HG03521 (cell line): Measurements from ENCODE around the gene ZFYVE28.

Experiments
- ATAC-seq: cut with Tn5 transposase; IDR thresholded peaks from one replicate; pipeline ENCODE4 v1.9.1; 2021; ENCODE audit warnings: mild to moderate bottlenecking, moderate library complexity; ENCODE audit not compliant: unreplicated experiment

The ZFYVE28 gene

DNA sequence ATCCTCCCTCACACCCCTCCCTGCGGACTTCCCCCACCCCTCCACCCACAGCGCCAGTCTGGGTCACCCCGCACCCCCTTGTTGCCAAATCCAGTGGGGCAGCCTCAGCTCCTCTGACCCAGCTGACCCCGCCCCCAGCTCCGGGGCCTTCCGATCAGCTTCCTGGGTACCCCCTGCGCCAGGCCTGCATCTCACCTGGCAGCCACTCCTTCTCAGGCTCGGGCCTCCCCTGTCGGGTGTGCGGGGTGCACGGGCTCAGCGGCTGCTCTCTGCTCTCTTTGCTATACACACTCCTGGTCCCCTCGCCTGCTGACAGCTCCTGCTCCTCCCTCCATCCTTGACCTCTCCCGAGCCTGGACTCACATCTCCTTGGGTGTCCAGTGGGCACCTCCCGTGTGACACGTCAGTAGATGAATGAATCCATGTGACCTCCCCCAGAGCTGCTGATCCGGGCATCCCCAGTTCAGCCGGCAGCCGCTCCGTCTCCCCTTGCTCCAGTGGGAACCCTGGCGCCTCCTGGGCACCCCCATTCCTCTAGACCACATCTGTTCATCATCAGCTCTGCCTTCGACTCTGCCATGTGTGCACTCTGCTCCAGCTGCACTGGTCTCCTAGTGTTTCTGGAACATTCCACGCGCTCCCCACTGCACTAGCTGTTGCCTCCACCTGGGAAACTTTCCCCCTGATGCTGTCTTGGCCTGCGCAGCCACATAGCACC is 10.2 kb upstream of the ZFYVE28 start:
- no peak for ATAC-seq

DNA sequence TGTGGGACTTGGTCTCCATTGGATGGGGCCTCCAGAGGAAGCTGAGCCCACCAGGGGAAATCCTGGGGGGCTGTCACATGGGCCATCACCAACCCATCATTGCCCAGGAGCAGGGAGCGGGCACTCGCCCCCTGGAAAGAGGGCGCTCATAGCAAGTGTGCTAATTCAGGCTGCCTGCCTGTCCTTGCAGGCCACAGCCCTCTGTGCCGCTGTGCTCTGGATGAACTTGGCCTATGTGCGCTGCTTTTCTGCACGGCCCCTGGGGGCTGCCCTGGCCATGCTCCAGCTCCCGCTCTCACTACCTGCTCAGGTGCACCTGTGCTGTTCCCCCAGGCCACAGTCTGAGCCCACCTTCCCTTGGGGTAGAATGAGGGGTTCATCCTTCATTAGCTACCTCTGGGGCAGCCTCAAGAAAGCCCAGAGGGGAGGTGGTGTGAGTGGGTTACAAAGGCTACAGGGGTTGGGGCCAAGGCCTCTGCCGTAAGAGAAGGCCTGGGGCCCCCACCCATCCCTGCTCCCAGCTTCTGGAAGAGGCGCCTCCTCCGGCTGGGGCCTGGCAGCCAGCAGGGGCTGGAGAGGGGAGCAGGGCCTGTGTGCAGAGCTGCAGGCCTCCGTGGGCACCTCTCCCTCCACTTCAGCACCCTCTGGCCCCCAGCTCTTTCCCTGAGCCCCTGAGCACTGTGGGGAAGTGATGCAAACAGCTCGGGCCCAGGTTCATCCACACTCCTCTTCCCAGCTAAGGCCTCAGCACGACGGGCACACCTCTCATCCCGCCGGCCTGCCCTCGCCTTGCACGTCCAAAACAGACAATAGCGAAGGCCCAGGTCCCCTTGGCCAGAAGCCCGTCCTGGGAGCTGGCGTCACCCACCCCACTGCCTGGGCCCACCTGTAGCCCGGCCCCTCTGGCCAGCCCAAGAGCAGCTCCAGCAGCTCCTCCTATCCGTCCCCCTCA is 9.2 kb upstream of the ZFYVE28 start:
- ATAC-seq: no peak

DNA sequence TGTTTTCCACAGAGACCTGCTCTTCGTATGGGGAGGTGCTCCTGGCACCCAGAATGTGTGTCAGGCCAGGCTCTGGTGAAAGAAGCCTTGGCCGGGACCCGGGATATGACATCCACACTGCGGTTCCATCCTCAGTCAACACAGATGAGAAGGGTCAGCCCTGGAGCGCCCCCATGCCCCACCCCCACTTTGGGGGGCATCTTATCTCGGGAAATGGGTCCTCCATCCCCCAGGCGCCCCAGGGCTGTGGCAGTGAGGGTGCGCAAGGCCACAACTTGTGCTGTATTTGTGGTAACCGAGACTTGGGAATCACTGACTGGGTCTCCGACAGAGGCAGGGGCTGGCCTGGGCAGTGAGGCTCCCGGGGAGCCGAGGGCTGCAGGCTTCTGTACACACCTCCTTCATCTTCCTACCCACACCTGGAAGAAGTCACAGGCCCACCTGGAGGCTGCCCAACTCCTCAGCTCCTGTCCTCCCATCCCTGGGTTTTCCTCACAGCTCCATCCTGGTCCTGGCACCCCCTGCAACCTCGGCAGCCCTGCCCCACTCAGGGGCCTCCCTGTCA is 8.3 kb upstream of the ZFYVE28 start:
- ATAC-seq: no peak

DNA sequence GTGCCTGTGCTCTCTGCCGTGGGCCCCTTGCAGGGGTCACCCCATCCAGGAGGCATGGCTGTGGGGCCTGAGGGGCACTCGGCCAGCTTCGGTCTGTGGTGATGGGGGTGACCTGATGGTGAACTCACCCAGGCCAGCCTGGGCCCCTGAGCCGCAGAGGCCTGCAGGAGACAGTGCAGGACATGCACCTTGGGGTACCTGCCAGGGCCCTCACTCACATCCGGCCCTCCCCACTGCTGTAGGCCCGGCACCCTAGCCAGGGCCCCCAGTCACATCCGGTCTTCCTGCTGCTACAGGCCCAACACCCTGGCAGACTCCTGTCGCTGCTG is 7.6 kb upstream of the ZFYVE28 start:
- ATAC-seq: no peak

DNA sequence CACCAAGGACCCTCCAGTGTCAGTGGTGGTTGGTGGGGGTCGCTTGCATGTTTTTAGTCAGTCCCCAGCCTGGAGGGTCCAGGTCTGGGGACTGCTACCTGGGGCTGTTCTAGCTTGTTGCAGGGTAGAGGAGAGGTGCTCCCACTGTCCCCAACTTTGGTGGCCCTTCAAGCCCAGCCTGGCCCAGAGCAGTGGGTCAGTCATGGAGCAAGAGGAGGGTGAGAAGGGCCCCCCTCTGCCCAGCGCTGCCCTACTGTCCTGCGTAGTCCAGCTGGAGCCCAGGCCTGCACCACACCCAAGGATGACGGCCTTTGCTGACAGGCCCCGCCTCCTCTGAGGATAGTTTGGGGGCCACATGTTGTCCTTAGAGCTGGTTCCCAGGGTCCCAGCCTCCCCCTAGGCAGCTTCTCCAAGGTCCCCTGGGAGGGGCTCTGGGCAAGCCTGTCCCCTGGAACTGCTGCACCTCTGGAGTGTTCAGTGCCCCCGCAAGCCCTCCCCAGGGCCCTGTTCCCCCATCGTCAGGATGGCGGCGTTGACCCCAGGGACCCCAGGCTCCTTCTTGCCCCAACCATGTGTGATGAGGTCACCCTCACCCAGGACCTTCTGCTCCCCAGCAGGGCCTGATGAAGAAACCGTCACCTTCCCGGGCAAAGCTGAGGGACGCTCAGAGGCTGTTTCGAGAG is 7.1 kb upstream of the ZFYVE28 start:
- no peak for ATAC-seq

DNA sequence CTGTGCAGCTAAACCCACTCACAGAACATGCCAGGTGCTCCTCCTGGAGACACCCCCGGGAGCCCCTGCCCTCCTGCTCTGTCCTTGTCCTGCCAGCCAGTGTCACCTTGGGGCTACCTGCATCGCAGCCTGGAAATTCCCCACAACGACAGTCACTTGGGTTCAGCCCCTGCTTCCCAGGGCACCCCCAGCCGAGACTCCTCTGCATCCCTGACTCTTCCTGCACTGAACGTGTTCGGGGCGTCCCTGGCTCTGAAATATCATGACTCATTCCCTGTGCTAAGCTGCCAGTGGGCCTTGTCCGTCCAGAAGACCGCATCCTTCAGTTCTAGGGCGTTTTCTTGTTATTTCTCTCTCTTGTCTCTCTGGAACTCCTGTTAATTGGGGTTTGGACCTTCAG is 6.1 kb upstream of the ZFYVE28 start:
- ATAC-seq: no peak

DNA sequence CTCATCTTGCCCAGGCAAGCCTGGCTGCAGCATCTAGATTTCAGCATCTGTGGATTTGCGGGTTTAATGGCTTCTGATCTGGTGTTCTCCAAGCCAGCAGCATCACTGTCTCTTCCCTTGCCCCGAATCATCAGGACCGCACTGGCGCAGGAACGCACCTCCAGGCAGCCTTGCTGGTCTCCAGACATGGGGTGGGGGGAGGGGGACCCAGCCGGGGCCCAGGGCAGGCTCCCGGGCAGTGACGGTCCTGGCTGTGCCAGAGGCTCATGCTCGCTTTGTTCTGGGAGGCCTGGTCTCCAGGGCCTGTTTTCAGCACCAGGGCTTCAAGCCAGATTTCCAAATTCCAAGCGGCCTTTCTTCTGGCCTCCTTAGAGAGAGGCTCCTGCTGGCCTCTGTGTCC is 5.2 kb upstream of the ZFYVE28 start:
- ATAC-seq: no peak

DNA sequence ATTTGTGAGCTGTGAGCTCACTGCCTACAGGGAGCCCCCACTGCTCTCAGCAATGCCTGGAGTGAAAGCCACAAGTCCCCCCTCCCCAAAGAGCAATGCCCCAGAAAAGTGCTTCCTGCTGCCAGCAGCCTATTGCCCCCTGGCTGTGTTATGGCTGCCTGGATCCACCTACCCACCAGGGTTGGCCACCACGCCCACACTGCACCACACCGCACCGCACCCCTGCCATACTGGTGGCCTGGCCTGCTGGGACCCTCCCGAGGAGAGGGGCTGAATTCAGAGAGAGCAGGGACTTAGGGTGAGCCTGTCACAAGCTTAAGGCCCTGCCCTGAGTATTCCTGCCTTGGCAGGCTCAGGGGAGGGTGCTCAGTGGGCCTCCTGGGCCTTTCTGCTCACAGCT is 4.6 kb upstream of the ZFYVE28 start:
- ATAC-seq: no peak

DNA sequence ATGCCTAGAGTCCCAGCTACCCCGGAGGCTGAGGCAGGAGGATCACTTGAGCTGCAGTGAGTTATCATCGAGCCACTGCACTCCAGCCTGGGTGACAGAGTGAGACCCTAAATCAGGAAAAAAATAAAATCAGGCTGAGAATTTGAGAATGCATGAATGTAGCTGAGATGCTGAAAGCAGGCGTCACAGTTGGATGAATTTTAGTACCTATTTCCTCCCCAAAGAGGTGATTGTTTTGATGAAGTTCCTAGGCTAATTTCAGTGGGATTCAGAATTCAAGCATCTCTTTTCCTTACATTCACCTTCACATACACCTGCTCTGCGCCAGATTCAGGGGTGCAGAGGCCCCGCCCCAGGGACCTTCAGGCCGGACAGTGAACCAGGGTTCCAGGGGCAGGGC is 3.5 kb upstream of the ZFYVE28 start:
- ATAC-seq: no peak

DNA sequence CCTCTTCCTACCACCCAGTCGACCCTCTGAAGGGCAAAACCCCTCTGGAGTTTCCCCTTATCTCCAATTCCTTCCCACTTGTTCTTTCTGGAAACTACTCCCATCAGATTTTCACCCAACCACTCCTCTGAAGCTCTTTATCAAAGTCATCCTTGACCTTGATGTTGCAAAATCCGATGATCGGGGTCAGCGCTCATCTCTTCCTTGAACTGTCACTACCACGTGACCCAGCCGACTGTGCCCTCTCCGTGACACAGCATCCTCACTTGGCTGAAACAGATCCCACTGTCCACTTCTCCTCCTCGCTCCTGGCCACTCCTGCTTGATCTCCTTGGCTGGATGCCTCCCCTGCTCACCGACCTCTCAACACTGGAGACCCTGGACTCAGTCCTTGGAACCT is 1.4 kb upstream of the ZFYVE28 start:
- ATAC-seq: no peak

DNA sequence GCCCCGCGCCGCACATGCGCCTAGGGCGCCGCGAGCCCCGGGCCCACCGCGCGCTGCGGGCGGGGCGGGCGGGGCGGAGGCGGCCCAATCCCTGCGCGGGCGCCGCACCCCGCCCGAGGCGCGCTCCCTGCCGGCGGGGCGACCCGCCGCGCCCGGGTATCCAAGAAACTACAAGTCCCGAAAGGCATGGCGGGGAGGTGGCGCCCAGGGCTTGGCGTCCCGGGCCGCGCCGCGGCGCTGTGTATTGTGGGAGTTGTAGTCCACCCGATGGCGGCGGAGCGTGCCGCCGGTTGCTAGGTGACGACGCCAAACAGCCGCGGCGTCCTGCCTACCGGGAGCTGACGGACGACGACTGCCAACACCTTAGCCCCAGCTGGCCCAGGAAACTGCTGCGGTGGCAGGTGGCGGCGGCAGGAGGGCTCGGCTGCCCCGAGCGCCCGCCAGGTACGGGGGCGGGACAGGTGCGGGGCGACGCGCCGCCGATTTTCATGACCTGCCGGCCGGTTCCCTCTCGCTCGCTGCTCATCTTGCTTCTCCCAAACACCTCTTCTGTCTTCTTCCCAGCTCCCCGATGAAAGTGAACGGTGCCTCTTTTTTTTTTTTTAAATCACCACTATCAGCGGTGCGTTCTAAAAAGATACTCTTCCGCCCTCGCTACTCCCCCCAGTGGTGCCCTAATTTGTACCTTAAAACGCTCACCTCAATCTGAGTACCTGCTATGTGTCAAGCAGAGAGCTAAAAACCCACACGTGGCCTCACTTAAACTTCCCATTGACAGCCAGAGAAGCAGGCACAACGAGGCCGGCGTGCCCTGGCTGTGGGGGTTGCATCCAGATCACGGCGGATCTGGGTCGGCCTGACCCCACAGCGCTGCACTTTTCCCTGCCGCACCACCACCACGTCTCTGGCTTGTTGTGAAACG is 466 bp upstream of the ZFYVE28 start, which contains the start of gene CFAP99:
CFAP99 (plus strand) TSS at position 306 of the 922 bp plus-strand sequence.
- ATAC-seq: peak; percentile 92

DNA sequence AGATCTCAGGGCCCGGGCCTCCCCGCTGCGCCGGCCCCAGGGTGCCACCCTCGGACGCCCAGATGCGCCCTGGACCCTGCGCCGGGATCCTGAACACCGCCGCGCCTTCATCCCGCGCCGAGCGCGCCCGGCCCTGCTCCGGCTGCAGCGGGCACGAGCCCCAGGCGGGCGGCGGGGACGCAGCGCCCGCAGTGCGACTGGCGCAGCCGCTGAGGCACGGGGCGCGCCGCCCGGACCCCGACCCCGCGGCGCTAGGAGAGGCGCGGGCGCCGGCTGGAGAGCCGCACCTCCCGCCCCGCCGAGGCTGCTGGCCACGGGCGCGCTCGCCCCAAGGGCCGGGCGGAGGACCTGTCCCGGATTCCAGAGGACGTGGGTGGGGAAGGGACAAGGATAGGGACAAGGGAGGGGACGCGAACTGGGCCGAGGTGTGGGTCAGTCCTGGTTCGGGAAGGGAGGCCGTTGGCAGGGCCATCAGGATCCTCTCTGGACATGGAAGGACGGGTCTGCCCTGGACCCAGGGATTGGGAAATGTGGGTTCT is 1.1 kb downstream of the ZFYVE28 start:
- ATAC-seq: no peak

DNA sequence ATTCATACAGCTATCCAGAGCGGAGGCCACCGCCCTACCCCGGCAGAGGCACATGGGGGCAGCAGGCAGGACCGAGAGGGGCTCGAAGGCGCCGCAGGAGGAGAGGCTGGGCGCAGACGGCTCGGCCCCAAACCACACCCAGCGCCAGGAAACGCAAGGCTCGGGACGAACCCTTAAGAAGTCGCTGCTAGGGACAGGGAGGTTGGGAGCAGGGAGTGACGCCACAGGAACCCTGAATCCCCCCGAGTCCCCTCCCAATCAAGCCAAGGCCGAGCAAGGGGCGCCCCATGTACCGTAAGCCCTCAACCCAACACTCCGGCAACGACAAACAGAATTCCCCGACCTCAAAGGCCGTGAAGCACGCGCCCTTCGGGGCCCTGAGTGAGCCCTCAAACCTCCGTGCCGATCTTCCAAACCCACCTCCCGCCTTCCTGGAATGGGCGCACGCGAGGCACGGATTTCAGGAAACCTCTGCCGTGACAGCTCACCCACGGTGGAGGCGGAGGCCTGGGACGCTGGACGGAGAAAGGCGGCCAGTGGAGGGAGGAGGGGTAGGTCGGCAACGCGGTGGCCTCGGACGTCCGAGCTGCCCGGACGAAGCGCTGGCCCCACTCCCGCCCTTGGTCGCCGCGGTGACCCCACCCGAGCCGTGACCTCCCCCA is 1.8 kb downstream of the ZFYVE28 start:
- no peak for ATAC-seq

DNA sequence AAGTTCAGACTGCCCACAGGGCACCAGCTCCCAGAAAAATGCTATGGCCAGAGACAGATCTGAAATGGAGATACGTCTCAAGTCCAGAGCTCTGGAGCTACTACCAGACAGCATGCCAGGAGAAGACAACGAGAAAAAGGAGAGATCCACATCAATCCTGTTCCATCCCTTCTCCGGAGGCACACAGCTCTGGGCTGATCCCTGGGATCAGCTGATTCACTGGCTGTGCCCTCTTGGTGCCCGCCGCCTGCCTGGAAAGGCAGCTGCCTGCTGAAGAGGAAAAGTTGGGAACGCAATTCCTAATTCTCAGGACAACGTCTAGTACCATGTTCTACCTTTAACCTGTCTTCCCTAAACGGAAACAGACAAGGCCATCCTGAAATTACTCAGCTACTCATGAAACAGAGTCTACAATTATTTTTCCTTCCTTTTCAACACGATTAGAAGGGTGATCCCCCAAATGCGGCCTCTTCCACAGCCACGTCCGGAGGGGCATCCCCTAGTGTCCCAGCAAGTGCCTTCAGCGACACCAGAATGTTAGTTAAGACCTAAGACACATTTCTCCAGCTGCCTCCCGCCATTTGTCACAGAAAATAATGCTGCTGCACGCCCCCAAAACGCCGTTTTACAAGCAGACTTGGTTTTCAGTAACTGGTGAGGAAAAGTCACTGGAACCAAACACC is 2.4 kb downstream of the ZFYVE28 start:
- ATAC-seq: no peak

DNA sequence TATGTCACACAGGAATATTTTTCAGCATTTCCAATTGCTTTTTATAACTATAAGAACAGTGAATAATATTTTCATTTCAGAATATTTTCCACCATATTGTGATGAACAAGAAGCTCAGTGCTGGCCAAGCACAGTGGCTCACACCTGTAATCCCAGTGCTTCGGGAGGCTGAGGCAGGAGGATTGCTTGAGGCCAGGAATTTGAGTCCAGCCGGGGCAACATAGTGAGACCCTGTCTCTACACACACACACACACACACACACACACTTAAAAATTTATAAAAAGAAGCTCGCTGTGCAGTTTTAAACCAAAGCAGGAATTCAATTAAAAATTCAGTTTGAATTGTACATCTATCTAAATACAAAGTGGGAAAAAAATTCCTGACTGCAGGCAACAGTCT is 3.2 kb downstream of the ZFYVE28 start:
- no peak for ATAC-seq

DNA sequence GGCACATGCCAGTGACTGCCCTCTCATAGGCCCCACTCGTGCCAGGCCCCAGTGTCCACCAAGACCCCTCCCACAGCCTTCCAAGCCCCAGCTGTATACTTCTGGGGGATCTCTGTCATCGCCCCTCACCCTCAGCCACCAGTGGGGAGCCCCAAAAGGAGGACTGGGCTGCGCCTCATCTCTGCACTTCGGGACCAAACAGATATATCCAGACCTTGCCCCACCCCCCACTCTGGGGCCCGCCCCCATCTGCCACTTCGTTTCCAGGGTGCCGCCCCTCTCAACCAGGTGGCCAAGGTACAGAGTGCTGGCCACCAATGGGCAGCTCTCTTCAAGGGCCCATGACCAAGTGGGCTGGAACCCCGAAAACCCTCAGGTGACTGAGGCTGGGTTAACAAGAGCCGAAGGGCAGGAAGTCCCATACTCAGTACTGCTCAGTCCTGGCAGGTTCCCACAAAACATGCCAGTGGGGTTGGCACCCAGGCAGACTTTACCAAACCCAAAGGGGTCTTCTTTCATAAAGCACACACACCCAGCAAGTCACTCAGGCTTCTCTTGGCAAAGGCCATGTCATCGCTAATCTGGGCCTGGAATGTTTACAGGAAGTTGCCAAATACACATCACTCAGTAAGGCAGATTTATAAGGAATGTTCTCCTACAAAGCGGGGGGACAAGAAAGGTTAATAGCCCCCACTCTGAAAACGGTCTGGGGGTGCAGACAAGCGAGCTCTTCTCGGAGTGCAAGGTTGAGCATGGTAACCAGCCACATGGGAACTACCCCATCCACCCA is 4.4 kb downstream of the ZFYVE28 start:
- ATAC-seq: no peak

DNA sequence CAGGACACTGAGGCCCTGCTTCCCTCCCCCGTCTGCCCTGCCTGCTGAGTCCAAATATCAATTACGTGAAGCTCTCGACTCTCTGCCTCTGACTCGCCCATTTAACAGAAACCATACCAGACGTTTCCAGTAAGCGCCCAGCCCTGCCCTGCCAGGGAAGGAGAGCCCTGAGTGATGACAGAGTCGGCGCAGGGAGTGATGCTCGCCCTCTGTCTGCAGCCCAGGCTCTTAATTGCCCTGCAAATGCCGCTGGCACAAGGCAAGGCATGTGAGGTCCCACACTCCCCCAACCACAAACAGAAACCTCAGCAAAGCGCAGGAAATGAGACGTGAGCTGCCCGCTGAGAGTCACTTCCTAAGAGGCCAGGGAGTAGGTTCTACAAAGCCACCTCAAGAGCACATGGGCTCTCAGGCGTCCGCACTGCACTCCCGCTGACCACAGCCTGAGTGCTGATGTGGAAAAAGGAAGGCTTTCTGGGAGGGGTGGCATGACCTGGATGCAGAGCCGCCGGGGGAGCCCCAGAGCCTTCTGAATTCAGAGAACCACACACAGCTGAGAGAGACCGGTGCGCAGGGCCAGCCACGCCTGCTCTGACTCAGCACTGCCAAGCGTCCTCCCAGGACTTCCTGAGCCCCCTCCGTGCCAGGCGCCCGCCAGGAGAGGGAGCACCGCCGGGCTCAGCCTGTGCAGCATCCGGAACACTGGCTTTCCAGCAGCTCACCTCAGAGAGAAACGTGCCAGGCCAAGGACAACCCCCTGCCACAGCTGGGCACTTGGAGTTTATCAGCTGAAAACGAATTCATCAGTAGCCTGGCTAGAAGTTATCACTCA is 5.3 kb downstream of the ZFYVE28 start:
- ATAC-seq: peak; percentile 36
